Retinal pigment epithelial cell (primary cell): ENCODE measurements around the gene CILP.

Experiments used
- DNase-seq: peaks from one replicate; pipeline ENCODE4 v3.0.0-alpha.2; 2010; ENCODE audit warnings: low read depth
- H3K4me3 ChIP-seq: 2 replicates; pipeline ENCODE4 v1.5.1; 2011; ENCODE audit warnings: mild to moderate bottlenecking, low read length, control low read depth, moderate library complexity
- CTCF ChIP-seq: conservative IDR thresholded peaks from 2 replicates; pipeline ENCODE4 v1.5.1; 2011; ENCODE audit warnings: low read depth, low read length, control low read depth, inconsistent platforms

CILP gene

GRCh38 chr15:65222891-65223290 lies 11.6 kb upstream of the CILP start:
- no peak for DNase-seq
- H3K4me3 ChIP-seq, result no peak overlapping the region
- TF ChIP-seq CTCF, result no peak

DNA sequence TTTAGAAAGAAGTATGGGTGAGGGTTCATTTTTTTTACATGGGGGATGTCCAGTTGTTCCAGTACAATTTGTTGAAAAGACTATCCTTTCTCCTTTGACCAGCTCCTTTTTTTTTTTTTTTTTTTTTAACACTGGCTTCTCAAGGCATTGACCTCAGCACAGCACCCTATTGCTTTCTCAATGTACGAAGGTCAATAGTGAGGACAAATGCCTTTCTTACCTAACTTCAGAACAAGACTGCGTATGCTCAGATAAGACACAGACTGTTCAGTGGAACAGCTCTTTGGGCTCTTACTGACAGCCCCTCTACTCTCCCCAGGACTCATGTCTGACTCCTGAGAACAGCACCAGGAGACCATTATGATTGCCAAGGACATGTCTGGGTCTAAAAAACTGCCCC lies 10.4 kb upstream of the CILP start:
- TF ChIP-seq CTCF, result no peak
- H3K4me3 ChIP-seq, result no peak overlapping the region
- no peak for DNase-seq

DNA sequence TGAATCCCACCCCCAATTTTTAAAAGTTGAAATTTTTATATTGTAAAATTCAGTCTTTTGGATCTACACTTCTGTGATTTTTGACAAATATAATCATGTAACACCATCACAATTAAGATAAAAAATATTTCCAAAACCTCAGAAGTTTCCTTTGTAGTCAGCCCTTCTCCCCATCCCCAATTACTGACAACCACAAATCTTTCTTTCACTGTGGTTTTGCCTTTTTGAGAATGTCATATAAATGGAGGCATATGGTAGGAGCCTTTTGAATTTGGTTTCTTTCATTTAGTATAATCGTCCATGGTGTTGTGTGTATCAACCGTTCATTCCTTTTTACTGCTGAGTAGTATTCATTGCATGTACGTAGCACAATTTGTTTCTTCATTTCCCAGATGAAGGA lies 7.9 kb upstream of the CILP start:
- no peak for TF ChIP-seq CTCF
- DNase-seq, result no peak
- no peak overlapping the region for H3K4me3 ChIP-seq

GRCh38 chr15:65217526-65218482 lies 6.5 kb upstream of the CILP start:
- no peak overlapping the region for H3K4me3 ChIP-seq
- TF ChIP-seq CTCF, result no peak
- DNase-seq, result no peak

- no peak for TF ChIP-seq CTCF
Observed at GRCh38 chr15:65215496-65215895, 4.2 kb upstream of the CILP start.

DNA sequence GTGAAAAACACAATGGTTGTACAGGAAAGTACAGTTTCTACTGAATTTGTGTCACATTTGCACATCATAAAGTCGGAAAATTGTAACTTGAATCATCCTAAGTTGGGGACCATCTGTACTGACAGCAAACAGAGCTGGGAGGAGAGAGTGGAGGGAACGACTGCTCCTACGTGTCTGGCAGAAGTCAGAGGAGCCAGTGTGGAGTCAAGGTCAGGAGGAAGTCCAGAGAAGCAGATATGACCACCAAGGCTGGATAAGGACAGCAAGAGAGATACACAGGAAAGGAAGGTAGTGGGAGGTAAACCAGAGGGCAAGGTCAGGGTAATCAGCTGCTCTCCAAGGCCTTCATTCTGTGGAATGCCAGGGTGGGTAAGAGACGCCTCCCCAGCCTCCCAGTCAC lies 2.7 kb upstream of the CILP start:
- DNase-seq, result no peak
- TF ChIP-seq CTCF, result no peak
- no peak overlapping the region for H3K4me3 ChIP-seq

More at GRCh38 chr15:65215496-65215895, 4.2 kb upstream of the CILP start:
- no peak overlapping the region for H3K4me3 ChIP-seq
- no peak for DNase-seq

- no peak overlapping the region for H3K4me3 ChIP-seq
- no peak for TF ChIP-seq CTCF
- DNase-seq, result no peak
Observed at GRCh38 chr15:65213241-65213640, 2.0 kb upstream of the CILP start.
